GM12878 (cell line): ENCODE measurements around the gene MEIS1. TPM values are rescaled to one million over a fixed set of nuclear protein-coding genes. Genes with fewer than 3 reads are reported as not detected.

Experiments used
- ATAC-seq: fragments of 200-7000 bp; cut with Tn5 transposase; 3 replicates; pipeline ENCODE4 v1.9.1; 2020; ENCODE audit warnings: mild to moderate bottlenecking, moderate library complexity
- BruUV-seq: library from RNA; stranded (reverse); fragments of 400-500 nt; replicated peaks from 2 replicates; lab custom pipeline; 2021; lab: Mats Ljungman, UMichigan
- CTCF ChIA-PET: fragments of 300-600 bp; sonication (Branson Sonifier 250); formaldehyde crosslinking; extraction: SDS; loops from one replicate; lab custom pipeline; 2021; ENCODE audit warnings: inconsistent platforms; lab: Yijun Ruan, JAX
- POLR2A ChIA-PET: fragments of 350-600 bp; formaldehyde crosslinking; extraction: SDS; loops from one replicate; lab custom pipeline; 2021; ENCODE audit warnings: inconsistent platforms; lab: Charles Lee
- RAD21 ChIA-PET: fragments of 300-600 bp; sonication (Branson Sonifier 250); formaldehyde crosslinking; loops from one replicate; lab custom pipeline; 2023; ENCODE audit warnings: antibody characterized with exemption; ENCODE audit not compliant: unreplicated experiment; lab: Charles Lee
- SMC1A ChIA-PET: fragments of 300-600 bp; sonication (Branson Sonifier 250); formaldehyde crosslinking; loops from one replicate; lab custom pipeline; 2023; ENCODE audit not compliant: unreplicated experiment, uncharacterized antibody; lab: Charles Lee
- DNase-seq: peaks from one replicate; pipeline ENCODE4 v3.0.0-alpha.2; 2011; ENCODE audit warnings: low read depth, low spot score
- FAIRE-seq: peaks from 3 replicates; lab custom pipeline; 2011; peaks lifted over from hg19 to GRCh38; lab: Jason Lieb, UNC
- H2AFZ ChIP-seq: 2 replicates; pipeline ENCODE4 v1.6.0; 2011; ENCODE audit warnings: low read depth, low read length, control low read depth; ENCODE audit not compliant: control insufficient read depth
- H3K27ac ChIP-seq: 2 replicates; pipeline ENCODE4 v1.5.1; 2011; ENCODE audit warnings: control low read depth; ENCODE audit not compliant: control insufficient read depth, insufficient read depth
- H3K27me3 ChIP-seq, 2 experiments: replicated peaks in 1 of 2; 2 replicates each; pipeline versions ENCODE4 v1.6.0 to v1.6.1; 2011; ENCODE audit warnings: low read length in 1 of 2; ENCODE audit not compliant: control insufficient read depth in 2 of 2, insufficient read depth in 2 of 2
- H3K36me3 ChIP-seq, 2 experiments: 2 replicates each; pipeline ENCODE4 v1.5.1; 2011; ENCODE audit warnings: low read length in 1 of 2; ENCODE audit not compliant: control insufficient read depth in 2 of 2, insufficient read depth in 2 of 2
- H3K4me1 ChIP-seq: 2 replicates; pipeline ENCODE4 v1.6.1; 2011; ENCODE audit warnings: mild to moderate bottlenecking, low read length, moderate library complexity, mixed read lengths; ENCODE audit not compliant: control insufficient read depth, insufficient read depth
- H3K4me2 ChIP-seq: 2 replicates; pipeline ENCODE4 v1.6.0; 2011; ENCODE audit warnings: control low read depth; ENCODE audit not compliant: control insufficient read depth, insufficient read depth
- H3K4me3 ChIP-seq: fragments of 200-600 bp; sonication (generic); 2 replicates; pipeline ENCODE4 v1.5.1; 2016
- H3K79me2 ChIP-seq: 2 replicates; pipeline ENCODE4 v1.6.0; 2011; ENCODE audit warnings: low read length; ENCODE audit not compliant: control insufficient read depth, insufficient read depth
- H3K9ac ChIP-seq: 2 replicates; pipeline ENCODE4 v1.8.0; 2011; ENCODE audit warnings: low read length, control low read depth, mixed read lengths; ENCODE audit not compliant: control insufficient read depth, insufficient read depth
- H3K9me3 ChIP-seq: replicated peaks from 3 replicates; pipeline ENCODE4 v1.5.1; 2011; ENCODE audit warnings: mild to moderate bottlenecking, low read length; ENCODE audit not compliant: control insufficient read depth, insufficient read depth
- H4K20me1 ChIP-seq: 2 replicates; pipeline ENCODE4 v1.6.0; 2011; ENCODE audit not compliant: control insufficient read depth, insufficient read depth
- BCL3 ChIP-seq: IDR thresholded peaks from 2 replicates; pipeline ENCODE4 v1.6.1; 2011; ENCODE audit warnings: borderline replicate concordance, low read depth, mild to moderate bottlenecking, moderate library complexity, low read length; ENCODE audit not compliant: insufficient read depth, poor library complexity, severe bottlenecking
- IKZF1 ChIP-seq: fragments of 450-650 bp; conservative IDR thresholded peaks from 2 replicates; pipeline ENCODE4 v1.6.1; 2017; ENCODE audit warnings: antibody characterized with exemption, mild to moderate bottlenecking
- PAX5 ChIP-seq: IDR thresholded peaks from 2 replicates; pipeline ENCODE4 v1.6.1; 2011; ENCODE audit warnings: low read depth, low read length, borderline replicate concordance
- SIX5 ChIP-seq: IDR thresholded peaks from 2 replicates; pipeline ENCODE4 v1.6.1; 2011; ENCODE audit warnings: mild to moderate bottlenecking, low read depth, low read length, moderate library complexity; ENCODE audit not compliant: severe bottlenecking
- SP1 ChIP-seq: IDR thresholded peaks from one replicate; pipeline ENCODE4 v1.6.1; 2011; ENCODE audit warnings: low read depth, low read length
- TCF3 ChIP-seq: IDR thresholded peaks from 2 replicates; pipeline ENCODE4 v1.6.1; 2012; ENCODE audit warnings: low read depth, mild to moderate bottlenecking, low read length, borderline replicate concordance; ENCODE audit not compliant: insufficient read depth
- WGBS: methylation state at CpG from one replicate; pipeline ENCODE4 v1.1.6; 2016; ENCODE audit warnings: low lambda C conversion rate; ENCODE audit not compliant: insufficient replicate concordance, insufficient coverage; ENCODE audit errors: missing lambda C conversion rate; 5-methylcytosine and 5-hydroxymethylcytosine counted together
- in situ Hi-C: fragments of 300-500 bp; cut with MboI; formaldehyde crosslinking; loops from 9 replicates; pipeline ENCODE4 v1.14.3; 2018; ENCODE audit warnings: mixed read lengths
- intact Hi-C: fragments of 100-400 bp; cut with micrococcal nuclease; formaldehyde crosslinking; loops from one replicate; pipeline ENCODE4 v1.14.2; 2022; ENCODE audit not compliant: unreplicated experiment
- polyA plus RNA-seq, 11 experiments: library from polyadenylated mRNA; depleted of rRNA in 4 of 11; unstranded in 6 of 11; stranded (reverse) in 5 of 11; fragments of >200 nt; fragmentation: Nextera tagmentation in 4 of 11; fragmentation: Illumina TruSeq in 1 of 11; extraction: Ambion mirVana in 4 of 11; extraction: Trizol in 1 of 11; gene quantifications; 1 replicate in 1 of 11; 2 replicates in 10 of 11; pipeline versions ENCODE4 v1.2.1 to v1.2.3, GENCODE V29; 2011 to 2016; ENCODE audit warnings: inconsistent platforms in 2 of 11, missing spikeins in 2 of 11, low read depth in 1 of 11
- total RNA-seq, 4 experiments: library from RNA; depleted of rRNA in 3 of 4; stranded (reverse); fragments of >200 nt in 3 of 4; fragmentation: Illumina TruSeq in 1 of 4; extraction: Trizol in 1 of 4; gene quantifications; 2 replicates each; pipeline versions ENCODE4 v1.2.1 to v1.2.3, GENCODE V29; 2013 to 2021
- TF ChIP-seq, protein P1 (sequence below): fragments of 450-650 bp; IDR thresholded peaks from 2 replicates; pipeline ENCODE4 v1.6.1; 2017; ENCODE audit warnings: mild to moderate bottlenecking, moderate library complexity

The MEIS1 gene
- total and polyA plus RNA-seq, 10 of the 15 experiments (the other 5 are each of a cell fraction or from before 2014, with no cell fraction given) = 0.04 to 0.31 (median 0.14) TPM; not detected in 6

DNA sequence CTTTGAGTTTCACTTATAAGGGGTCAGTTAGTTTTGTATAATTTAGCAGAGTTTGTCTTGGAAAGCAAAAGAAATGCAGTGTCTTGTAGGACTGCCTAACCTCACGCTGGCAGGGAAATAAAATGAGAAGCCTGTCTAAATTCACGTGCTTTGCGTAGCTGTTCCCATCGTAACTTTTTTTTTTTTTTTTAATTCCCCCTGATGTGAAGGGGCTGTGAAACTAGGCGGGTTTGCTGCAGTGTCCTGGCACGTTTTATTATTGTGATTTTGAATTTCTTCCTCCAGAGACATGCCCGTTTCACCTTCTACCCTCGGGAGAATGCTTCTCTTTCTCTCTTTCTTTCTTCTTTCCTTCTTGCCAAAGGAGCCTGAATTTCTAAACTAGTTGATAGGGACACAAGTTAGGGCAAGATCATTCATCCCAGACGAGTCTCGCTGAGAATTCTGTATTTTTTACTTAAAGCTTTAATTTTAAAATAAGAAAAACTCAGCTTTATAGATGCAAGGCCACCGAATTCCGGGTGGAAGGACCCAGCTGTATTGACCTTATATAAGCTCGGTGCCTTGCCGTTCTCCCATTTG, 2.3 kb downstream of the MEIS1 start (continued):
- TF ChIP-seq PAX5 (no peak), BCL3 (no peak)
- TF ChIP-seq, all 136 proteins: peak for 0

DNA sequence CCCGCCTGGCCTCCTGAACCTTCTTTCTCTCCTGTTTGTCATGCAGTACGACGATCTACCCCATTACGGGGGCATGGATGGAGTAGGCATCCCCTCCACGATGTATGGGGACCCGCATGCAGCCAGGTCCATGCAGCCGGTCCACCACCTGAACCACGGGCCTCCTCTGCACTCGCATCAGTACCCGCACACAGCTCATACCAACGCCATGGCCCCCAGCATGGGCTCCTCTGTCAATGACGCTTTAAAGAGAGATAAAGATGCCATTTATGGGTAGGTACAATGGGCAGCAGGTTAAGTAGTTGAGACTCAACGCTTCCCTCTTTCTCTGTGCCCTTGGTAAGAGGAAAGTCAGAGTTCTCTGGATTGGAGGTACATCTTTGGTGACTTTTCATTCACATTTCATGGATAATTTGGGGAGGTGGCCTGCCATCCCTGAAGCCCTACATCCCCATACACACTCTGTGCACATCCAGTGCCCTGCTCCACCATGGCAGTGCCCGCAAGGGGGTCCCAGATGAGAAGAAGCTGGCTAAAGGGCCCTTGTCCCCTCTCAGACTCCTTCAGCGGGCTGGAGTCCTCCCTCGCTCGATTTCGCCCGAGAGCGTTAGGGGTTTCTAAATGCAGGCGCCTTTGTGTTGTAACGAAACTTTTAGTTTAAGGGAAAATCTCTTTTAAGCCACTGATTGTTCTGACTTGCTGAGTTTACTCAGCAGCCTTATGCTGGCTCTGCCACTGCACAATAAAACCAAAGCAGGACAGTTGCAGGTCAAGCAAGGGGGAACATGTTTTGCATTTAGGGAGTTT, 3.0 kb downstream of the MEIS1 start:
- CTCF ChIA-PET = interaction anchor here (0.8 kb wide), 1 partner anchor 1593 kb away, joined by 3 read pairs; no protein-coding TSS in a partner anchor
- 10% methylated on average over 22 of the region's 22 CpGs for WGBS

More for the DNA sequence above, 3.0 kb downstream of the MEIS1 start:
- Histone ChIP-seq H3K79me2 (no peaks in the 10 kb centered on the region), H3K4me2 (no peak overlapping the region), H3K36me3 (no peaks in the 10 kb centered on the region), H3K9ac (no peak overlapping the region), H3K27ac (no peak overlapping the region), H3K27me3 (peaks cover 5 to 34% of the 10 kb centered on the region in 2 experiments)
- ChIA-PET SMC1A (interaction anchor here (0.7 to 1.0 kb wide), 2 partner anchors 10 to 16 kb away, joined by 3 read pairs; no protein-coding TSS in a partner anchor), POLR2A (no interaction called here)
- TF ChIP-seq, protein P1, sequence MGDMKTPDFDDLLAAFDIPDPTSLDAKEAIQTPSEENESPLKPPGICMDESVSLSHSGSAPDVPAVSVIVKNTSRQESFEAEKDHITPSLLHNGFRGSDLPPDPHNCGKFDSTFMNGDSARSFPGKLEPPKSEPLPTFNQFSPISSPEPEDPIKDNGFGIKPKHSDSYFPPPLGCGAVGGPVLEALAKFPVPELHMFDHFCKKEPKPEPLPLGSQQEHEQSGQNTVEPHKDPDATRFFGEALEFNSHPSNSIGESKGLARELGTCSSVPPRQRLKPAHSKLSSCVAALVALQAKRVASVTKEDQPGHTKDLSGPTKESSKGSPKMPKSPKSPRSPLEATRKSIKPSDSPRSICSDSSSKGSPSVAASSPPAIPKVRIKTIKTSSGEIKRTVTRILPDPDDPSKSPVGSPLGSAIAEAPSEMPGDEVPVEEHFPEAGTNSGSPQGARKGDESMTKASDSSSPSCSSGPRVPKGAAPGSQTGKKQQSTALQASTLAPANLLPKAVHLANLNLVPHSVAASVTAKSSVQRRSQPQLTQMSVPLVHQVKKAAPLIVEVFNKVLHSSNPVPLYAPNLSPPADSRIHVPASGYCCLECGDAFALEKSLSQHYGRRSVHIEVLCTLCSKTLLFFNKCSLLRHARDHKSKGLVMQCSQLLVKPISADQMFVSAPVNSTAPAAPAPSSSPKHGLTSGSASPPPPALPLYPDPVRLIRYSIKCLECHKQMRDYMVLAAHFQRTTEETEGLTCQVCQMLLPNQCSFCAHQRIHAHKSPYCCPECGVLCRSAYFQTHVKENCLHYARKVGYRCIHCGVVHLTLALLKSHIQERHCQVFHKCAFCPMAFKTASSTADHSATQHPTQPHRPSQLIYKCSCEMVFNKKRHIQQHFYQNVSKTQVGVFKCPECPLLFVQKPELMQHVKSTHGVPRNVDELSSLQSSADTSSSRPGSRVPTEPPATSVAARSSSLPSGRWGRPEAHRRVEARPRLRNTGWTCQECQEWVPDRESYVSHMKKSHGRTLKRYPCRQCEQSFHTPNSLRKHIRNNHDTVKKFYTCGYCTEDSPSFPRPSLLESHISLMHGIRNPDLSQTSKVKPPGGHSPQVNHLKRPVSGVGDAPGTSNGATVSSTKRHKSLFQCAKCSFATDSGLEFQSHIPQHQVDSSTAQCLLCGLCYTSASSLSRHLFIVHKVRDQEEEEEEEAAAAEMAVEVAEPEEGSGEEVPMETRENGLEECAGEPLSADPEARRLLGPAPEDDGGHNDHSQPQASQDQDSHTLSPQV = no peak
- no peak for TF ChIP-seq SIX5
- TF ChIP-seq IKZF1 = no peak
- TF ChIP-seq TCF3 = no peak
- TF ChIP-seq SP1 = no peak
- TF ChIP-seq, all 136 proteins: peak for 0
- no peaks in the 10 kb centered on the region for H3K4me1 ChIP-seq
- intact Hi-C loops (no loop called here), in situ Hi-C loops (loop anchor here (25.0 kb wide), 2 partner anchors 1399 to 1999 kb away; no protein-coding TSS in a partner anchor)
- RAD21 ChIA-PET = no interaction called here
- H3K9me3 ChIP-seq = no peaks in the 10 kb centered on the region; the same call in 2 of the 3 replicates
- DNase-seq (no peak), FAIRE-seq (no peak), ATAC-seq (no peak)
- no peak overlapping the region for H3K4me3 ChIP-seq
- no peaks in the 10 kb centered on the region for H4K20me1 ChIP-seq
- no peak overlapping the region for H2AFZ ChIP-seq
- BruUV-seq = no TSS peak
